ENCODE results near the gene IL4. TPM values are rescaled to one million over a fixed set of nuclear protein-coding genes. Genes with fewer than 3 reads are reported as not detected.

IL4 gene
- polyA plus RNA-seq, 4 donors: not detected

DNA sequence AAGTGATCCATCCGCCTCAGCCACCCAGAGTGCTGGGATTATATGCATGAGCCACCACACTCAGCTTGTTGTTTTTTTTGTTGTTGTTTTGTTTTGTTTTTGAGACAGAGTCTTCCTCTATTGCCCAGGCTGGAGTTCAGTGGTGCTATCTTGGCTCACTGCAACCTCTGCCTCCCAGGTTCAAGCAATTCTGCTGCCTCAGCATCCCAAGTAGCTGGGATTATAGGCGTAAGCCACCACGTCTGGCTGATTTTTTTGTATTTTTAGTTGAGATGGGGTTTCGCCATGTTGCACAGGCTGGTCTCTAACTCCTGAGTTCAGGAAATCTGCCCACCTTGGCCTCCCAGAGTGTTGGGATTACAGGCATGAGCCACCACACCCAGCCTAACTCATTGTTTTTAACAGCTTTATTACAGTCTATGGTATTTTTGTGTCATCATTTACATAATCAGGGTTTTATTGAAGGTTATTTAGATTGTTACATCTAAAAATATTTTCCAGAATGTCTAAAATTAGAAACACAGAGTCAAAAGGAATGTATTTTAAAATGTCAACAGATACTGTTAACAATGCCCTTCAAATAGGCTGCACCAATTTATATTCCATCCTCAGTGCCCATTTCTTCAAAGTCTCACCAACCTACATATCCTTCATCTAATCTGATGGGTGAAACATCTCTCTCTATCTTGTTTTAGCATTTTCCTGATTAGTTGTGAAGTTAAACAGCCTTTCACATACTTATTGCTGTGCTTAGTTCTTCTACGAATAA lies 44.9 kb downstream of the IL4 start:
- no peak overlapping the region for H3K4me3 ChIP-seq (ENCODE audit: low read depth in 1 of 3, low read length in 3 of 3)
- FAIRE-seq: no peak
- no peaks in the 10 kb centered on the region for H3K4me1 ChIP-seq (ENCODE audit: control insufficient read depth in 3 of 3, insufficient read depth in 2 of 3, low read depth in 1 of 3, low read length in 2 of 3)
- no peak for DNase-seq
- no peaks in the 10 kb centered on the region for H3K9me3 ChIP-seq (ENCODE audit: control insufficient read depth in 2 of 2, insufficient read depth in 1 of 2, low read depth in 1 of 2, low read length in 1 of 2)
- no peak overlapping the region for H3K27ac ChIP-seq (ENCODE audit: low read depth in 1 of 3, low read length in 2 of 3)
- no peaks in the 10 kb centered on the region for H3K27me3 ChIP-seq (ENCODE audit: control insufficient read depth in 3 of 3, insufficient read depth in 3 of 3, low read length in 3 of 3)
- WGBS, 3 donors: 95 to 96% (median 95%) methylated on average over 5 of the region's 5 CpGs
- H3K36me3 ChIP-seq (ENCODE audit: control insufficient read depth in 3 of 3, insufficient read depth in 2 of 3, low read depth in 1 of 3, low read length in 3 of 3): peaks cover 0 to 5% (median 0%) of the 10 kb centered on the region in 3 donors

DNA sequence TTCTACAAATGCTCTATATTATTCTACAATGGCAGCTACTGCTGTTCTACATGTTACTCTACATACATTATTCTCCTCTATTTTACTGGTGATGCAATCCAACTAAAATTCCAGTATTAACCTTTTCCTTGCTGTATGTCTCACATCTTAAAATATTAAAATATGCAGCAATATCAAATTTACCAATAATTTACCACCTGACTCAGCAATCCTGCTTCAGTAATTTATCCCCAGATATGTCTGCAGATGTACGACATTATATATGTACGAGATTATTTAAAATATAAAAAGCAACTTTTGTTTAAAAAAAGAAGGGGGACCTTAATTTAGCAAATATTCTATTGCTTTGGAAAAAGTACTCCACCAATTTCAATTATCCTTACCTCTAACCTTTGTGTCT lies 52.0 kb downstream of the IL4 start:
- Histone ChIP-seq H3K27ac (ENCODE audit: low read depth in 1 of 3, low read length in 2 of 3) (no peak overlapping the region), H3K36me3 (ENCODE audit: control insufficient read depth in 3 of 3, insufficient read depth in 2 of 3, low read depth in 1 of 3, low read length in 3 of 3) (peaks cover 0 to 4% (median 0%) of the 10 kb centered on the region in 3 donors), H3K27me3 (ENCODE audit: control insufficient read depth in 3 of 3, insufficient read depth in 3 of 3, low read length in 3 of 3) (no peaks in the 10 kb centered on the region), H3K4me1 (ENCODE audit: control insufficient read depth in 3 of 3, insufficient read depth in 2 of 3, low read depth in 1 of 3, low read length in 2 of 3) (no peaks in the 10 kb centered on the region), H3K9me3 (ENCODE audit: control insufficient read depth in 2 of 2, insufficient read depth in 1 of 2, low read depth in 1 of 2, low read length in 1 of 2) (no peaks in the 10 kb centered on the region), H3K4me3 (ENCODE audit: low read depth in 1 of 3, low read length in 3 of 3) (no peak overlapping the region)
- DNase-seq: no peak
- no peak for FAIRE-seq
- WGBS, 3 donors: 89 to 96% (median 96%) methylated on average over 2 of the region's 2 CpGs

DNA sequence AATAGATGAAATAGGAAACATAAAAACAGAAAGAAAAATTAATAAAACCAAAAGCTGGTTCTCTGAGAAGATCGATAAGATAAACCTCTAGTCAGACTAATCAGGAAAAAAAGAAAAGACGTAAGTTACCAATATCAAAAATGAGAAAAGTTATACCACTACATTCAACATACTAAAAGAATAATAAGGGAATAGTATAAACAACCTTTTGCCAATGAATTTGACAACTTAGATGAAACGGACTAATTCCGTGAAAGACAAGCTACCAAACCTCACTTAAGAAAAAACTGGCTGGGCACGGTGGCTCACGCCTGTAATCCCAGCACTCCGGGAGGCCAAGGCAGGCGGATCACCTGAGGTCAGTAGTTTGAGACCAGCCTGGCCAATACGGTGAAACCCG lies 56.1 kb downstream of the IL4 start:
- FAIRE-seq (no peak), DNase-seq (no peak)
- no peak overlapping the region for H3K4me3 ChIP-seq (ENCODE audit: low read depth in 1 of 3, low read length in 3 of 3)
- H3K4me1 ChIP-seq (ENCODE audit: control insufficient read depth in 3 of 3, insufficient read depth in 2 of 3, low read depth in 1 of 3, low read length in 2 of 3): no peaks in the 10 kb centered on the region
- H3K9me3 ChIP-seq (ENCODE audit: control insufficient read depth in 2 of 2, insufficient read depth in 1 of 2, low read depth in 1 of 2, low read length in 1 of 2): no peaks in the 10 kb centered on the region
- 95 to 96% (median 96%) methylated on average over 10 of the region's 10 CpGs for WGBS, 3 donors
- no peaks in the 10 kb centered on the region for H3K27me3 ChIP-seq (ENCODE audit: control insufficient read depth in 3 of 3, insufficient read depth in 3 of 3, low read length in 3 of 3)
- peaks cover 0 to 7% (median 0%) of the 10 kb centered on the region in 3 donors for H3K36me3 ChIP-seq (ENCODE audit: control insufficient read depth in 3 of 3, insufficient read depth in 2 of 3, low read depth in 1 of 3, low read length in 3 of 3)
- no peak overlapping the region for H3K27ac ChIP-seq (ENCODE audit: low read depth in 1 of 3, low read length in 2 of 3)

Other genes with a start within 250 kb of the IL4 start
- 10 to 100 TPM; 51.7 to 80.5 (median 59.0) TPM for gene IRF1, start 183.2 kb upstream of the IL4 start, polyA plus RNA-seq
- gene IL5, start 130.5 kb upstream of the IL4 start, polyA plus RNA-seq: under 1 TPM in 1 of 4 donors, not detected in 3; 0.43 TPM
- 10 to 100 TPM in 3 of 4 donors, 1 to 10 TPM in 1; 6.8 to 32.8 (median 11.0) TPM for gene RAD50, start 117.0 kb upstream of the IL4 start, polyA plus RNA-seq
- gene IL13, start 15.8 kb upstream of the IL4 start, polyA plus RNA-seq: under 1 TPM in 1 of 4 donors, not detected in 3; 0.54 TPM
- gene KIF3A, start 63.6 kb downstream of the IL4 start, polyA plus RNA-seq: 1 to 10 TPM in 3 of 4 donors, under 1 TPM in 1; 0.54 to 4.7 (median 2.7) TPM
- gene CCNI2, start 73.4 kb downstream of the IL4 start, polyA plus RNA-seq: 1 to 10 TPM; 1.6 to 8.2 (median 5.0) TPM
- gene SEPTIN8, start 103.2 kb downstream of the IL4 start, polyA plus RNA-seq: 10 to 100 TPM; 14.6 to 38.8 (median 26.3) TPM
- 10 to 100 TPM; 25.6 to 75.4 (median 66.1) TPM for gene SOWAHA, start 139.3 kb downstream of the IL4 start, polyA plus RNA-seq
- gene SHROOM1, start 156.7 kb downstream of the IL4 start, polyA plus RNA-seq: 10 to 100 TPM in 3 of 4 donors, 1 to 10 TPM in 1; 9.2 to 72.2 (median 15.0) TPM
- under 1 TPM in 3 of 4 donors, not detected in 1; 0.32 to 0.67 (median 0.34) TPM for gene GDF9, start 192.5 kb downstream of the IL4 start, polyA plus RNA-seq
- 100 to 1,000 TPM; 225 to 872 (median 544) TPM for gene UQCRQ, start 192.7 kb downstream of the IL4 start, polyA plus RNA-seq
- gene LEAP2, start 199.7 kb downstream of the IL4 start, polyA plus RNA-seq: 10 to 100 TPM in 1 of 4 donors, 1 to 10 TPM in 3; 2.2 to 12.3 (median 6.6) TPM

Data from small intestine (tissue), 7 donors.